Gastroesophageal sphincter (tissue), 4 donors: ENCODE results near the gene CDK7. TPM values are rescaled to one million over a fixed set of nuclear protein-coding genes. Genes with fewer than 3 reads are reported as not detected.

Experiments
- ATAC-seq: fragments of 150-250 bp; one replicate; pipeline ENCODE4 v1.9.1; 2016; ENCODE audit warnings: mild to moderate bottlenecking, moderate library complexity
- H3K27ac ChIP-seq, 4 donors: fragments of 200-600 bp; sonication (generic) in 3 of 4; 1 replicate in 3 of 4; 2 replicates in 1 of 4; pipeline ENCODE4 v1.5.1; 2016 to 2019
- H3K27me3 ChIP-seq: fragments of 200-600 bp; sonication (generic); one replicate; pipeline ENCODE4 v1.5.1; 2019
- H3K36me3 ChIP-seq, 2 donors: fragments of 200-600 bp; sonication (generic); one replicate each; pipeline ENCODE4 v1.5.1; 2019; ENCODE audit warnings: control low read depth in 1 of 2
- H3K4me1 ChIP-seq, 3 donors: fragments of 200-600 bp; sonication (generic); 1 replicate in 2 of 3; 2 replicates in 1 of 3; pipeline ENCODE4 v1.5.1; 2016 to 2019; ENCODE audit warnings: control low read depth in 2 of 3
- H3K4me3 ChIP-seq, 2 donors: fragments of 200-600 bp; sonication (generic); one replicate each; pipeline ENCODE4 v1.5.1; 2019; ENCODE audit warnings: mild to moderate bottlenecking in 1 of 2, moderate library complexity in 1 of 2
- H3K9me3 ChIP-seq, 3 donors: fragments of 200-600 bp; sonication (generic); one replicate each; pipeline ENCODE4 v1.5.1; 2017 to 2019; ENCODE audit warnings: control low read depth in 2 of 3
- CTCF ChIP-seq, 4 experiments: fragments of 200-600 bp in 2 of 4; fragments of 450-650 bp in 2 of 4; sonication (generic) in 1 of 4; IDR thresholded peaks; one replicate each; pipeline ENCODE4 v1.5.1; 2017 to 2019; ENCODE audit warnings: antibody characterized with exemption in 4 of 4, mild to moderate bottlenecking in 2 of 4, moderate library complexity in 2 of 4
- EP300 ChIP-seq: sonication (generic); formaldehyde crosslinking; IDR thresholded peaks from one replicate; pipeline ENCODE4 v1.6.1; 2017; ENCODE audit warnings: antibody characterized with exemption, mild to moderate bottlenecking
- POLR2A ChIP-seq, 2 donors: fragments of 450-650 bp; IDR thresholded peaks; one replicate each; pipeline ENCODE4 v1.6.1; 2017; ENCODE audit warnings: antibody characterized with exemption in 2 of 2, mild to moderate bottlenecking in 2 of 2, moderate library complexity in 1 of 2
- POLR2AphosphoS5 ChIP-seq: sonication (generic); formaldehyde crosslinking; IDR thresholded peaks from one replicate; pipeline ENCODE4 v1.6.1; 2017; ENCODE audit warnings: antibody characterized with exemption
- WGBS, 2 donors: methylation state at CpG; one replicate each; pipeline ENCODE4 v1.1.5; 2018; ENCODE audit warnings: low coverage in 1 of 2; 5-methylcytosine and 5-hydroxymethylcytosine counted together
- total RNA-seq, 4 donors: library from RNA; depleted of rRNA; stranded (reverse); fragments of >200 nt; gene quantifications; one replicate each; pipeline ENCODE4 v1.1.0, GENCODE V29; 2016

Gene CDK7
- total RNA-seq, 4 donors from 2014 or later, result 14.7 to 26.3 (median 22.5) TPM

GRCh38 chr5:69285448-69286116, 50.9 kb downstream of the CDK7 start:
- Histone ChIP-seq H3K36me3 (peaks cover 0 to 48% of the 10 kb centered on the region in 2 donors), H3K27me3 (no peaks in the 10 kb centered on the region), H3K9me3 (no peaks in the 10 kb centered on the region), H3K4me1 (no peaks in the 10 kb centered on the region), H3K27ac (no peak overlapping the region), H3K4me3 (no peak overlapping the region)
- ATAC-seq, result no peak
- TF ChIP-seq POLR2A (IDR thresholded peaks at IDR 0.05) (no peak), EP300 (no peak), CTCF (IDR thresholded peaks at IDR 0.05) (no peak), POLR2AphosphoS5 (no peak)
- 73 to 76% methylated on average over 4 to 5 of the region's 5 CpGs for WGBS, 2 donors

DNA sequence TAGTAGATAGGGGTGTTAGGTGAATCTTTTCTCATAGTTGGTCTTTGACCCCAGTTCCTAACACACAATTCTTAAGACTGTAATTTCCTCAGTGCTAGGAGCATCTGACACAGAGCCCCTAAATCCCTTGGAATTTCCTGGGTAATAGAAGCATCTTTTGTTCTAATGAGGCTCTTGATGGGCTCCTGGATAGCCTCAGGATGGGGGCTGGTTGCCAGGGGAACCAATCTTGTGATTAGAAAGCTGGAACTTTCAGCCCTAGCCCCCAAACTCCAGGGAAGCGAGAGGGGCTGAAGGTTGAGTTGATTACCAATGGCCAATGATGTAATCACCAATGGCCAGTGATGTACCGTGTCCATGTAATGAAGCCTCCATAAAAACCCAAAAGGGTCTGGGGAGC, 53.4 kb downstream of the CDK7 start:
- no peaks in the 10 kb centered on the region for H3K27me3 ChIP-seq
- no peaks in the 10 kb centered on the region for H3K4me1 ChIP-seq
- ATAC-seq, result no peak
- TF ChIP-seq EP300, result no peak
- TF ChIP-seq POLR2AphosphoS5, result no peak
- no peak for TF ChIP-seq CTCF (IDR thresholded peaks at IDR 0.05)
- TF ChIP-seq POLR2A (IDR thresholded peaks at IDR 0.05), result no peak
- no peaks in the 10 kb centered on the region for H3K9me3 ChIP-seq
- no peak overlapping the region for H3K27ac ChIP-seq
- peaks cover 0 to 37% of the 10 kb centered on the region in 2 donors for H3K36me3 ChIP-seq
- WGBS, 2 donors, result 60% methylated on average over 1 of the region's 2 CpGs; no CpG with 5 or more reads in 1 of the 2 donors
- no peak overlapping the region for H3K4me3 ChIP-seq

- no peak for TF ChIP-seq POLR2AphosphoS5
- TF ChIP-seq CTCF (IDR thresholded peaks at IDR 0.05), result no peak
- no peak for TF ChIP-seq EP300
- TF ChIP-seq POLR2A (IDR thresholded peaks at IDR 0.05), result no peak
- no peak overlapping the region for H3K4me3 ChIP-seq
- WGBS, 2 donors, result 100% methylated on average over 1 of the region's 1 CpG; no CpG with 5 or more reads in 1 of the 2 donors
- H3K36me3 ChIP-seq, result peaks cover 0 to 35% of the 10 kb centered on the region in 2 donors
- no peak overlapping the region for H3K27ac ChIP-seq
- no peak for ATAC-seq
- no peaks in the 10 kb centered on the region for H3K4me1 ChIP-seq
- H3K9me3 ChIP-seq, result no peaks in the 10 kb centered on the region
- H3K27me3 ChIP-seq, result no peaks in the 10 kb centered on the region
Measured at GRCh38 chr5:69288688-69289087, 54.0 kb downstream of the CDK7 start.

DNA sequence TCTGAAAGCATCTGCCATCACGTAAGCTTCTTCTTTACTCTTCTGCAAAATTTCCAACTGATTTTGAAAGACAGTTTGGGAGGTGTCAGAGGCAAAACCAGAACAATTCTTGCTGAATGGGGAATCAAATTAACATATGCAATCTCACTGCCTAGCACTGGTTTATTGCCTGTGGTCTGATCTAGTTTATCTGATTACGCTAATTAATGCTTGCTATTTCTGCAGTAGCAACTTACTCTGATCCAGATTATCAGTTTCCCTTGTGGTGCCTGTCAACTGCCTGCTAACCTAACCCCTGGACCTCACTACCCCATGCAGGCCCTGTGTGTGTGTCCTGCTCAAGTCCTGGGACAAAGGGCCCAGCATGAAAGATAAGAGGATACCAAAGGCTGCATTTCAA, 57.6 kb downstream of the CDK7 start:
- TF ChIP-seq CTCF (IDR thresholded peaks at IDR 0.05) (no peak), POLR2A (IDR thresholded peaks at IDR 0.05) (no peak), POLR2AphosphoS5 (no peak), EP300 (no peak)
- Histone ChIP-seq H3K4me1 (no peaks in the 10 kb centered on the region), H3K9me3 (no peaks in the 10 kb centered on the region), H3K27me3 (no peaks in the 10 kb centered on the region), H3K4me3 (no peak overlapping the region), H3K27ac (no peak overlapping the region), H3K36me3 (peaks cover 0 to 29% of the 10 kb centered on the region in 2 donors)
- WGBS, 2 donors, result 91 to 100% methylated on average over 1 to 2 of the region's 2 CpGs
- no peak for ATAC-seq

- 56 to 89% methylated on average over 1 of the region's 1 CpG for WGBS, 2 donors
- TF ChIP-seq EP300 (no peak), POLR2AphosphoS5 (no peak), CTCF (IDR thresholded peaks at IDR 0.05) (no peak), POLR2A (IDR thresholded peaks at IDR 0.05) (no peak)
- H3K4me3 ChIP-seq, result no peak overlapping the region
- H3K36me3 ChIP-seq, result peaks cover 0 to 36% of the 10 kb centered on the region in 2 donors
- no peak overlapping the region for H3K27ac ChIP-seq
- no peaks in the 10 kb centered on the region for H3K4me1 ChIP-seq
- ATAC-seq, result no peak
- no peaks in the 10 kb centered on the region for H3K9me3 ChIP-seq
- H3K27me3 ChIP-seq, result no peaks in the 10 kb centered on the region
Measured at GRCh38 chr5:69293882-69294281, 59.2 kb downstream of the CDK7 start.
